ENCODE results near the gene ANLN.
"Not testable (repeated sequence)": the region's sequence is repeated elsewhere in the genome, so short reads cannot be mapped to it uniquely, and the experiment has no call there.

GRCh38 chr7:36488672-36489071 is 99.0 kb downstream of the ANLN start:
- not testable (repeated sequence) for TF ChIP-seq POLR2AphosphoS5 (IDR thresholded peaks at IDR 0.05; ENCODE audit: insufficient read depth in 1 of 2, low read depth in 1 of 2); CTCF (IDR thresholded peaks at IDR 0.05)
